Glutamatergic neuron (in vitro differentiated cells): ENCODE measurements around the gene EPB41L4A. TPM values are rescaled to one million over a fixed set of nuclear protein-coding genes. Genes with fewer than 3 reads are reported as not detected.

Experiments used
- DNase-seq: peaks from one replicate; pipeline ENCODE4 v3.0.0; 2022
- H3K27ac Mint-ChIP-seq: one replicate; pipeline ENCODE4 v1.8.0; 2020; ENCODE audit warnings: mild to moderate bottlenecking, mixed read lengths, inconsistent platforms; ENCODE audit not compliant: unreplicated experiment
- H3K27me3 Mint-ChIP-seq: one replicate; pipeline ENCODE4 v1.8.0; 2020; ENCODE audit warnings: mild to moderate bottlenecking, moderate library complexity, mixed read lengths, inconsistent platforms; ENCODE audit not compliant: unreplicated experiment
- H3K36me3 Mint-ChIP-seq: one replicate; pipeline ENCODE4 v1.8.0; 2020; ENCODE audit warnings: mild to moderate bottlenecking, mixed read lengths, inconsistent platforms; ENCODE audit not compliant: unreplicated experiment
- H3K4me1 Mint-ChIP-seq: one replicate; pipeline ENCODE4 v1.8.0; 2020; ENCODE audit warnings: mild to moderate bottlenecking, low read depth, mixed read lengths, inconsistent platforms; ENCODE audit not compliant: unreplicated experiment
- H3K4me3 Mint-ChIP-seq: one replicate; pipeline ENCODE4 v1.8.0; 2020; ENCODE audit warnings: mild to moderate bottlenecking, mixed read lengths, inconsistent platforms; ENCODE audit not compliant: unreplicated experiment
- H3K9me3 Mint-ChIP-seq: one replicate; pipeline ENCODE4 v1.8.0; 2020; ENCODE audit warnings: mild to moderate bottlenecking, moderate library complexity, mixed read lengths, inconsistent platforms; ENCODE audit not compliant: unreplicated experiment
- total RNA-seq: library from RNA; stranded (reverse); fragmentation: NEBNext Ultra II Directional; extraction: Animal tissue kit (Norgen Biotek cat#: 25700); gene quantifications from one replicate; pipeline ENCODE4 v1.2.1, GENCODE V29; 2021; ENCODE audit not compliant: unreplicated experiment
- TF ChIP-seq, protein P1 (sequence below): fragments of 200-600 bp; sonication (generic); IDR thresholded peaks from one replicate; pipeline ENCODE4 v1.5.0; 2021; ENCODE audit not compliant: partially characterized antibody, unreplicated experiment

The EPB41L4A gene
- total RNA-seq, 1 donor from 2014 or later = 125 TPM

DNA sequence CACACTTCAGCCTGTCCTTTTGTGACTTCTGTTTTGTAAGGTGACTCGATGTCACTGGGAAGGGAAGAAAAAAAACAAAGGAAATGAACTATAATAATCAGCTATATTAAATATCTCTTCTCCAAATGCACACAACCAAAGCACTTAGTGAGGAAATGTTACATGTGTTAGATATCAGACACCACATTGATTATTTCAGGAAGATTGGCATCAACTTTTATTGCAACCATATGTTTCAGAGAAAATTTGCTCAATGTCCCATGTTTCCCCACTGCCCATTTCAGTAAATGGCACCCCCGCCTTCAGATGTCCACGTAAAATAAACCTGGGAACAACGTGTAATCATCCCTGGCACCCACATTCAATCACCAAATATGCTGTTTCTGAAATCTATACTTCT is 151.8 kb downstream of the EPB41L4A start:
- TF ChIP-seq, protein P1, sequence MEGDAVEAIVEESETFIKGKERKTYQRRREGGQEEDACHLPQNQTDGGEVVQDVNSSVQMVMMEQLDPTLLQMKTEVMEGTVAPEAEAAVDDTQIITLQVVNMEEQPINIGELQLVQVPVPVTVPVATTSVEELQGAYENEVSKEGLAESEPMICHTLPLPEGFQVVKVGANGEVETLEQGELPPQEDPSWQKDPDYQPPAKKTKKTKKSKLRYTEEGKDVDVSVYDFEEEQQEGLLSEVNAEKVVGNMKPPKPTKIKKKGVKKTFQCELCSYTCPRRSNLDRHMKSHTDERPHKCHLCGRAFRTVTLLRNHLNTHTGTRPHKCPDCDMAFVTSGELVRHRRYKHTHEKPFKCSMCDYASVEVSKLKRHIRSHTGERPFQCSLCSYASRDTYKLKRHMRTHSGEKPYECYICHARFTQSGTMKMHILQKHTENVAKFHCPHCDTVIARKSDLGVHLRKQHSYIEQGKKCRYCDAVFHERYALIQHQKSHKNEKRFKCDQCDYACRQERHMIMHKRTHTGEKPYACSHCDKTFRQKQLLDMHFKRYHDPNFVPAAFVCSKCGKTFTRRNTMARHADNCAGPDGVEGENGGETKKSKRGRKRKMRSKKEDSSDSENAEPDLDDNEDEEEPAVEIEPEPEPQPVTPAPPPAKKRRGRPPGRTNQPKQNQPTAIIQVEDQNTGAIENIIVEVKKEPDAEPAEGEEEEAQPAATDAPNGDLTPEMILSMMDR = no peak
- no peaks in the 10 kb centered on the region for H3K36me3 Mint-ChIP-seq
- peaks cover 39% of the 10 kb centered on the region for H3K4me1 Mint-ChIP-seq
- peaks cover 5% of the 10 kb centered on the region for H3K9me3 Mint-ChIP-seq
- DNase-seq = no peak
- peak overlapping the region; percentile 9 for H3K27ac Mint-ChIP-seq
- H3K27me3 Mint-ChIP-seq = peaks cover 2% of the 10 kb centered on the region
- H3K4me3 Mint-ChIP-seq = no peak overlapping the region

DNA sequence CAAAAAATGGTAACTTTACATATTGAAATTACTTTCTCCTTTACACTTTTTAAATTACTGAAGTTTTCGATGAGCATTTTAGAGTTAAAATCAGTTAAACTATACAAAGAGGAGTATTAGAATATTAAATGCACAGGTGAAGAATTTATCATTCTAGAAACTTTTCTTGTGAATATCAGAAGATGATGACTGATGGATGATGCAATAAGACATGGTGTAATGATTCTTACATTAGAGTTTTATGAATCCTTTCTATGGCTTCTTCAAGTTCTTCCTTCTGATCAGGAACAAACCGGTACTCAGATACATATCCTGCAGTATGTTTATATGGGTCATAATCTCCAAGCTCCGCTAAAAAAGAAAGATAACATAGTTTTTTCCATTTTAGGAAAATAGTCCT is 154.4 kb downstream of the EPB41L4A start:
- no peak overlapping the region for H3K4me3 Mint-ChIP-seq
- TF ChIP-seq, protein P1 = no peak
- no peaks in the 10 kb centered on the region for H3K36me3 Mint-ChIP-seq

DNA sequence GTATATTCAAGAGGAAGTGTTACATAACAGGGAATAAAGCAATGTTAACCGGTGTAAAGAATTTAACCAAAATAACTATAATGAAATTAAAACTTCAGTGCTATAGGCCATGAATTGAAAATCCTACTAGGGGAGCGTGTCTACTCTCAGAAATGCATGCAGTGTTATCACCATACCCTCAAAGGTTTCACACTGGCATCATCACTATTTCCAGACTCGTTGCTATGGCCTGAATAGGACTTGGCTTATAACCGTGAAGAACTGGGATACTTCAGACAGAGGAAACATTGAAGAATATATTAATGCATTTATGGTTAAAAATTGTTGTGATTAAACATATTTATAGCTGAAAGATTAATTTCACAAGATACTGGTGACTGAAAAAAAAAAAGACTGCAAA is 154.9 kb downstream of the EPB41L4A start:
- H3K4me3 Mint-ChIP-seq = no peak overlapping the region
- TF ChIP-seq, protein P1 = no peak
- DNase-seq = no peak
- peaks cover 40% of the 10 kb centered on the region for H3K4me1 Mint-ChIP-seq
- H3K27me3 Mint-ChIP-seq = peaks cover 2% of the 10 kb centered on the region
- no peak overlapping the region for H3K27ac Mint-ChIP-seq
- no peaks in the 10 kb centered on the region for H3K36me3 Mint-ChIP-seq
- peaks cover 5% of the 10 kb centered on the region for H3K9me3 Mint-ChIP-seq

More for the DNA sequence above, 154.4 kb downstream of the EPB41L4A start:
- no peak for DNase-seq
- H3K27me3 Mint-ChIP-seq = peaks cover 2% of the 10 kb centered on the region
- H3K4me1 Mint-ChIP-seq = peaks cover 35% of the 10 kb centered on the region
- H3K27ac Mint-ChIP-seq = no peak overlapping the region
- H3K9me3 Mint-ChIP-seq = peaks cover 5% of the 10 kb centered on the region

DNA sequence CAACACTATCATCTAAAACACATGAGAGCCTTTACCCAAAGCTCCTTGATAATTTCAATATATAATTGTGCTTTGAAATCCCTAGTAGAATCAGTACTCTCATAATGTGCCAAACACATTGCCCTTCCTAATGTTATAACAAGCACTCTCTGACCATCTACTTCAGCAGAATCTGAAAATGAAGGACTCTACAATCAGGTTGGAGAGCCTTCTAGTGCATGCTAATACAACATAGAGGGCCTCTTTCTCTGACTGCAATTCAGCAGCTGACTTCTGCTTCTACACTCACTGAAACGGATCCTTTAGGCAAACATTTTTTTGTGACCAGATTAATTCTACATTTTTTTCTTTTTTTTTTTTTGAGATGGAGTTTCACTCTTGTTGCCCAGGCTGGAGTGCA is 155.6 kb downstream of the EPB41L4A start:
- no peaks in the 10 kb centered on the region for H3K36me3 Mint-ChIP-seq
- peaks cover 2% of the 10 kb centered on the region for H3K27me3 Mint-ChIP-seq
- TF ChIP-seq, protein P1 = no peak
- H3K4me3 Mint-ChIP-seq = no peak overlapping the region
- H3K27ac Mint-ChIP-seq = no peak overlapping the region
- H3K4me1 Mint-ChIP-seq = peaks cover 47% of the 10 kb centered on the region
- no peak for DNase-seq
- H3K9me3 Mint-ChIP-seq = peaks cover 5% of the 10 kb centered on the region

DNA sequence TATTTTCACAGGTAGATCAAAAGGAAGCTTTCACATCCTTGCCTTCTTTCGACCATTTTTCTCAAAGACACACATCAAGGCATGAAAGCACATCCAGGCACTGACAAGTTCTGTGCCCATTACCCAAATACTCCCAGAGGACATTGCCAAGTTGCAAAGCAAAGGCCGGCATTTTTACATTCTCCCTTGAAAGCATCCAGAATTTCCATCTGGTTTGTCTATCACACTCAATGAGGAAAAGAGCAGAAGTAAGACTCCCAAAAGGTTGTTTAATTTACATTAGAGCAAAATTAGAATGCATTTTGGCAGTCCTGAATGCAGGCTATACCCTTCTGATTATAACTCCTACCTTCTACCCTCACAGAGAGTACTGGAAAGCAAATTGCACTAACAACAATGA is 160.5 kb downstream of the EPB41L4A start:
- H3K4me1 Mint-ChIP-seq = peaks cover 35% of the 10 kb centered on the region
- H3K36me3 Mint-ChIP-seq = no peaks in the 10 kb centered on the region

More for the DNA sequence above, 160.5 kb downstream of the EPB41L4A start:
- Mint-ChIP-seq H3K9me3 (peaks cover 1% of the 10 kb centered on the region), H3K27ac (no peak overlapping the region), H3K4me3 (peak overlapping the region; percentile 8), H3K27me3 (no peaks in the 10 kb centered on the region)
- TF ChIP-seq, protein P1 = no peak
- DNase-seq = no peak
